Esophagus muscularis mucosa (tissue), 4 donors: ENCODE measurements around the gene PRKAR1B. TPM values are rescaled to one million over a fixed set of nuclear protein-coding genes. Genes with fewer than 3 reads are reported as not detected.
A peak's percentile ranks its signal among the peaks of the same experiment; 100 is the strongest.
"Not testable (repeated sequence)": the region's sequence is repeated elsewhere in the genome, so short reads cannot be mapped to it uniquely, and the experiment has no call there.

Experiments used
- DNase-seq: peaks from one replicate; pipeline ENCODE4 v3.0.0-alpha.2; 2017; ENCODE audit errors: extremely low spot score
- H3K27ac ChIP-seq, 4 donors: fragments of 200-600 bp; sonication (generic); replicated peaks in 1 of 4; 1 replicate in 3 of 4; 2 replicates in 1 of 4; pipeline ENCODE4 v1.5.1; 2016 to 2019; ENCODE audit warnings: mild to moderate bottlenecking in 1 of 4
- H3K27me3 ChIP-seq, 4 donors: fragments of 200-600 bp; sonication (generic); one replicate each; pipeline versions ENCODE4 v1.5.1 to v1.6.0; 2016 to 2019
- H3K36me3 ChIP-seq, 4 donors: fragments of 200-600 bp; sonication (generic); one replicate each; pipeline ENCODE4 v1.5.1; 2016 to 2019
- H3K4me1 ChIP-seq, 4 donors: fragments of 200-600 bp; sonication (generic); one replicate each; pipeline ENCODE4 v1.5.1; 2016 to 2019
- H3K4me3 ChIP-seq, 4 donors: fragments of 200-600 bp; sonication (generic); 1 replicate in 2 of 4; 2 replicates in 2 of 4; pipeline ENCODE4 v1.5.1; 2016 to 2019; ENCODE audit warnings: mild to moderate bottlenecking in 4 of 4, moderate library complexity in 1 of 4
- H3K9me3 ChIP-seq, 4 donors: fragments of 200-600 bp; sonication (generic); 1 replicate in 3 of 4; 2 replicates in 1 of 4; pipeline ENCODE4 v1.5.1; 2016 to 2019
- EP300 ChIP-seq: sonication (generic); formaldehyde crosslinking; IDR thresholded peaks from one replicate; pipeline ENCODE4 v1.6.1; 2017; ENCODE audit warnings: antibody characterized with exemption
- POLR2A ChIP-seq: fragments of 450-650 bp; IDR thresholded peaks from one replicate; pipeline ENCODE4 v1.6.1; 2017; ENCODE audit warnings: antibody characterized with exemption, moderate library complexity, mild to moderate bottlenecking, low read depth
- POLR2AphosphoS5 ChIP-seq, 2 donors: sonication (generic); formaldehyde crosslinking; IDR thresholded peaks; one replicate each; pipeline ENCODE4 v1.6.1; 2017; ENCODE audit warnings: antibody characterized with exemption in 2 of 2
- WGBS: methylation state at CpG from one replicate; pipeline ENCODE4 v1.1.5; 2018; 5-methylcytosine and 5-hydroxymethylcytosine counted together
- intact Hi-C: fragments of 100-400 bp; cut with DNase I; formaldehyde crosslinking; loops from one replicate; pipeline ENCODE4 v1.15.1; 2023
- total RNA-seq, 4 donors: library from RNA; depleted of rRNA; stranded (reverse); fragments of >200 nt; gene quantifications; one replicate each; pipeline versions ENCODE4 v1.1.0 to v1.2.1, GENCODE V29; 2016
- TF ChIP-seq, protein P1 (sequence below), 3 experiments: fragments of 200-600 bp in 2 of 3; fragments of 450-650 bp in 1 of 3; sonication (generic) in 2 of 3; IDR thresholded peaks; one replicate each; pipeline ENCODE4 v1.5.1; 2017 to 2019; ENCODE audit warnings: antibody characterized with exemption in 3 of 3, mild to moderate bottlenecking in 2 of 3, moderate library complexity in 1 of 3

Gene PRKAR1B
- total RNA-seq, 4 donors from 2014 or later = 15.4 to 46.9 (median 31.4) TPM

DNA sequence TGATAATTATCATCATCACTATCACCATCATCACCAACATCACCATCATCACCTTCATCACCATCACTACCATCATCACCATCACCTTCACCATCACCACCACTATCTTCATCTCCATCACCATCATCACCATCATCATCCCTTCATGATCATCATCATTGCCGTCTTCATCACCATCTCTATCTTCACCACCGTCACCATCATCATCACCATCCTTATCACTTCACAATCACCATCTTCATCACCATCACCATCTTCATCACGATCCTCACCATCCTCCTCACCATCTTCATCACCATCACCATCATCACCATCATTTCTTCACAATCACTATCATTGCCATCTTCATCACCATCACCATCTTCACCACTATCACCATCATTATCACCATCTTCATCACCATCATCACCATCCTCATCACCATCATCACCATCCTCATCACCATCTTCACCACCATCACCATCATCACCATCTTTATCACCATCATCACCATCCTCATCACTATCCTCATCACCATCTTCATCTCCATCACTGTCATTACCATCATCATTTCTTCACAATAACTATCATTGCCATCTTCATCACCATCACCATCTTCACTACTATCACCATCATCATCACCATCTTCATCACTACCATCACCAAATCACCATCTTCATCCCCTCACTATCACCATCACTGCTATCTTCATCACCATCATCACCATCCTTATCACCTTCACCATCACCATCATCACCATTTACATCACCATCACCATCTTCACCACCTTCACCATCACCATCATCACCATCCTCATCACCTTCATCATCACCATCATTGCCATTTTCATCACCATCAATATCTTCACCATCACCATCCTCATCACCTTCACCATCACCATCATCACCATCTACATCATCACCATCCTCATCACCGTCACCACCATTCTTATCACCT, 73.0 kb downstream of the PRKAR1B start:
- no peak for DNase-seq
- Histone ChIP-seq H3K36me3 (no peaks in the 10 kb centered on the region), H3K4me3 (no peak overlapping the region), H3K27me3 (no peaks in the 10 kb centered on the region), H3K9me3 (no peaks in the 10 kb centered on the region), H3K4me1 (peaks cover 18 to 30% (median 23%) of the 10 kb centered on the region in 4 donors), H3K27ac (no peak overlapping the region)
- intact Hi-C loops = no loop called here
- 96% methylated on average over 4 of the region's 4 CpGs for WGBS
- TF ChIP-seq POLR2A (no peak), POLR2AphosphoS5 (IDR thresholded peaks at IDR 0.05) (no peak), EP300 (no peak)
- TF ChIP-seq, protein P1, sequence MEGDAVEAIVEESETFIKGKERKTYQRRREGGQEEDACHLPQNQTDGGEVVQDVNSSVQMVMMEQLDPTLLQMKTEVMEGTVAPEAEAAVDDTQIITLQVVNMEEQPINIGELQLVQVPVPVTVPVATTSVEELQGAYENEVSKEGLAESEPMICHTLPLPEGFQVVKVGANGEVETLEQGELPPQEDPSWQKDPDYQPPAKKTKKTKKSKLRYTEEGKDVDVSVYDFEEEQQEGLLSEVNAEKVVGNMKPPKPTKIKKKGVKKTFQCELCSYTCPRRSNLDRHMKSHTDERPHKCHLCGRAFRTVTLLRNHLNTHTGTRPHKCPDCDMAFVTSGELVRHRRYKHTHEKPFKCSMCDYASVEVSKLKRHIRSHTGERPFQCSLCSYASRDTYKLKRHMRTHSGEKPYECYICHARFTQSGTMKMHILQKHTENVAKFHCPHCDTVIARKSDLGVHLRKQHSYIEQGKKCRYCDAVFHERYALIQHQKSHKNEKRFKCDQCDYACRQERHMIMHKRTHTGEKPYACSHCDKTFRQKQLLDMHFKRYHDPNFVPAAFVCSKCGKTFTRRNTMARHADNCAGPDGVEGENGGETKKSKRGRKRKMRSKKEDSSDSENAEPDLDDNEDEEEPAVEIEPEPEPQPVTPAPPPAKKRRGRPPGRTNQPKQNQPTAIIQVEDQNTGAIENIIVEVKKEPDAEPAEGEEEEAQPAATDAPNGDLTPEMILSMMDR (IDR thresholded peaks at IDR 0.05) = no peak

DNA sequence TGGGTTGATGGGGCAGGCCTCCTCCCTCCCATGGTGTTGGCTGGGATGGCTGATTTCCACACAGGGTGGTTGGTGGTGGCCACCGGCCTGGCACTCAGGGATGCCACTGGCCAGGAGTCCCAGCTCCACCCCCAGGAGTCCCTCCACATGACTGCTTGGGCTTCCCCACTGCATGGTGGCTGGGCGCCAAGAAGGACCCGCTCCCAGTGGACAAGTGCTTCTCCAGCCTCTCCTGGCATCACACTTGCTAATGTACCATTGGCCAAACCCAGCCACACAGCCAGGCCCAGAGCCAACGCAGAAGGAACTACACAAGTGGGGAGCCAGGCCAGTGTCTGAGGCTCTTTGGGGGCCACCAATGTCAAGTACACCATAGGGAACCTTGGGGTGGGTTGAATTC, 74.2 kb downstream of the PRKAR1B start:
- H3K4me1 ChIP-seq = peaks cover 8 to 19% (median 13%) of the 10 kb centered on the region in 4 donors
- no peaks in the 10 kb centered on the region for H3K36me3 ChIP-seq
- H3K4me3 ChIP-seq = no peak overlapping the region
- no peak overlapping the region for H3K27ac ChIP-seq
- no peaks in the 10 kb centered on the region for H3K27me3 ChIP-seq
- DNase-seq = no peak
- no peaks in the 10 kb centered on the region for H3K9me3 ChIP-seq
- WGBS = 100% methylated on average over 4 of the region's 4 CpGs
- intact Hi-C loops = no loop called here
- TF ChIP-seq POLR2A (no peak), EP300 (no peak), POLR2AphosphoS5 (IDR thresholded peaks at IDR 0.05) (no peak)
- TF ChIP-seq, protein P1 (IDR thresholded peaks at IDR 0.05) = no peak

DNA sequence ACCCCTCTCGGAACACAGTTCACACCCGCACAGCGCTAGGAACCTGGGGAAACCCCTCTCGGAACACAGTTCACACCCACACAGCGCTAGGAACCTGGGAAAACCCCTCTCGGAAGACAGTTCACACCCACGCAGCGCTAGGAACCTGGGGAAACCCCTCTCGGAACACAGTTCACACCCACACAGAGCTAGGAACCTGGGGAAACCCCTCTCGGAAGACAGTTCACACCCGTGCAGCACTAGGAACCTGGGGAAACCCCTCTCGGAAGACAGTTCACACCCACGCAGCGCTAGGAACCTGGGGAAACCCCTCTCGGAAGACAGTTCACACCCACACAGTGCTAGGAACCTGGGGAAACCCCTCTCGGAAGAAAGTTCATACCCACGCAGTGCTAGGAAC, 74.9 kb downstream of the PRKAR1B start:
- H3K36me3 ChIP-seq, H3K27me3 ChIP-seq, H3K4me3 ChIP-seq, H3K9me3 ChIP-seq, DNase-seq, H3K27ac ChIP-seq, intact Hi-C loops: not testable (repeated sequence)
- H3K4me1 ChIP-seq = peaks cover 3 to 13% (median 5%) of the 10 kb centered on the region in 4 donors
- 90% methylated on average over 10 of the region's 17 CpGs for WGBS

- Histone ChIP-seq H3K27me3 (no peaks in the 10 kb centered on the region), H3K9me3 (no peaks in the 10 kb centered on the region), H3K36me3 (no peaks in the 10 kb centered on the region), H3K4me1 (peaks cover 0 to 9% (median 0%) of the 10 kb centered on the region in 4 donors), H3K27ac (no peak overlapping the region), H3K4me3 (no peak overlapping the region)
- WGBS = 92% methylated on average over 12 of the region's 14 CpGs
- no peak for DNase-seq
- TF ChIP-seq EP300 (no peak), POLR2AphosphoS5 (IDR thresholded peaks at IDR 0.05) (no peak), POLR2A (no peak)
- TF ChIP-seq, protein P1 (IDR thresholded peaks at IDR 0.05) = no peak
- intact Hi-C loops = no loop called here
These were observed 75.9 kb downstream of the PRKAR1B start for GRCh38 chr7:651032-651728.

- TF ChIP-seq POLR2A (no peak), POLR2AphosphoS5 (IDR thresholded peaks at IDR 0.05) (peak; percentile 45 to 46)
- Histone ChIP-seq H3K27me3 (no peaks in the 10 kb centered on the region), H3K36me3 (no peaks in the 10 kb centered on the region), H3K27ac (no peak overlapping the region), H3K9me3 (no peaks in the 10 kb centered on the region), H3K4me1 (peaks cover 0 to 9% (median 0%) of the 10 kb centered on the region in 4 donors), H3K4me3 (no peak overlapping the region)
- intact Hi-C loops = no loop called here
- no peak for DNase-seq
- WGBS = 91% methylated on average over 4 of the region's 22 CpGs
These were observed 76.6 kb downstream of the PRKAR1B start for GRCh38 chr7:650339-651031.
